Forelimb muscle (tissue), 1 donor: ENCODE results near the gene PNP. TPM values are rescaled to one million over a fixed set of nuclear protein-coding genes. Genes with fewer than 3 reads are reported as not detected.
"Not testable (repeated sequence)": the region's sequence is repeated elsewhere in the genome, so short reads cannot be mapped to it uniquely, and the experiment has no call there.

ENCODE experiments used
- DNase-seq: peaks from one replicate; pipeline ENCODE4 v3.0.0-alpha.2; 2013; ENCODE audit warnings: low read depth
- polyA plus RNA-seq: library from polyadenylated mRNA; unstranded; fragments of 120-200 nt; gene quantifications from one replicate; pipeline ENCODE4 v1.2.1, GENCODE V29; 2013; ENCODE audit not compliant: insufficient read length

The PNP gene
- 10.6 TPM for polyA plus RNA-seq

GRCh38 chr14:20469242-20469889 lies at the start of gene PNP:
PNP (plus strand) TSS chr14:20469406; CDS start chr14:20469525, 119 bp downstream.
- peak; percentile 35 for DNase-seq

GRCh38 chr14:20419419-20419818 lies 49.8 kb upstream of the PNP start:
- DNase-seq, result no peak

- DNase-seq, result no peak
These were observed 47.9 kb upstream of the PNP start for GRCh38 chr14:20421267-20421666.

GRCh38 chr14:20422886-20423285 lies 46.3 kb upstream of the PNP start:
- DNase-seq, result no peak

- DNase-seq, result no peak
These were observed 44.4 kb upstream of the PNP start for GRCh38 chr14:20424851-20425250.

- DNase-seq, result no peak
These were observed 41.8 kb upstream of the PNP start for GRCh38 chr14:20427231-20428009.

GRCh38 chr14:20428010-20428365 lies 41.2 kb upstream of the PNP start:
- no peak for DNase-seq

- DNase-seq, result no peak
These were observed 40.4 kb upstream of the PNP start for GRCh38 chr14:20428802-20429201.

- no peak for DNase-seq
These were observed 39.2 kb upstream of the PNP start for GRCh38 chr14:20429801-20430669.

- DNase-seq, result no peak
These were observed 34.3 kb upstream of the PNP start for GRCh38 chr14:20434701-20435581.

GRCh38 chr14:20435582-20436362 lies 33.4 kb upstream of the PNP start, which contains the start of gene KLHL33:
KLHL33 (minus strand) TSS chr14:20436166; CDS start chr14:20435811, 355 bp downstream.
- DNase-seq, result no peak

GRCh38 chr14:20436363-20436755 lies 32.8 kb upstream of the PNP start:
- DNase-seq, result no peak

GRCh38 chr14:20438664-20439063 lies 30.5 kb upstream of the PNP start:
- no peak for DNase-seq

- no peak for DNase-seq
These were observed 28.7 kb upstream of the PNP start for GRCh38 chr14:20440465-20440864.

- DNase-seq, result no peak
These were observed 28.3 kb upstream of the PNP start for GRCh38 chr14:20440882-20441281.

- DNase-seq, result no peak
These were observed 27.7 kb upstream of the PNP start for GRCh38 chr14:20441461-20441860.

GRCh38 chr14:20443650-20444049 lies 25.6 kb upstream of the PNP start:
- not testable (repeated sequence) for DNase-seq

GRCh38 chr14:20446889-20447288 lies 22.3 kb upstream of the PNP start:
- DNase-seq, result no peak

- DNase-seq, result not testable (repeated sequence)
These were observed 16.4 kb upstream of the PNP start for GRCh38 chr14:20452831-20453230.
